ENCODE measurements around the gene CPAMD8.

Gene CPAMD8

DNA sequence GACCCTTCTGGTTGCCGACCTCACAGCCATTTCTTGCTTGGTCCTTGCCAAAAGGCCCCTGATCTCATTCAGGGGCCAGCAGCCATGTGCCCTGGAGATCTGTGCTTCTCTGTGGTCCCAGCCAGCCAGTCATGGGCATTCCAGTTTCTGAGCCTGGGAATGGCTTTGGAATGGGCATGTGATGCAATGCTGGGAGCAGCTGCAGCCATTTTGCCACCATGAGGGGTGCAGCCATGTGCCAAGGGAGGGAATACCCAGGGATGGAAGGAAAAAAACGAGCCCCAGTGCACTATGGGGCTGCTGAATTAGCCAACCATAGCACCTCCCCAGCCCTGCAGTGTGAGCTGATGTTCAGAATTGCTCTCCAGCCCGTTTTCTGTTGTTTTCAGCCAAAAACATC is 111.5 kb downstream of the CPAMD8 start:
- Histone ChIP-seq H3K36me3 (ENCODE audit: control insufficient read depth in 1 of 2, insufficient read depth in 2 of 2, low read length in 2 of 2) (no peaks in the 10 kb centered on the region), H3K9me3 (ENCODE audit: control insufficient read depth in 1 of 2, low read length in 2 of 2) (peaks cover 17 to 43% of the 10 kb centered on the region in 2 donors), H3K4me3 (ENCODE audit: low read depth in 1 of 2, low read length in 2 of 2) (peak overlapping the region in 1 of 2 donors; percentile 6), H3K27me3 (ENCODE audit: low read depth, low read length) (no peaks in the 10 kb centered on the region), H3K27ac (ENCODE audit: low read length) (no peak overlapping the region), H3K4me1 (ENCODE audit: control insufficient read depth in 1 of 2, insufficient read depth in 2 of 2, low read length in 2 of 2) (no peaks in the 10 kb centered on the region)

DNA sequence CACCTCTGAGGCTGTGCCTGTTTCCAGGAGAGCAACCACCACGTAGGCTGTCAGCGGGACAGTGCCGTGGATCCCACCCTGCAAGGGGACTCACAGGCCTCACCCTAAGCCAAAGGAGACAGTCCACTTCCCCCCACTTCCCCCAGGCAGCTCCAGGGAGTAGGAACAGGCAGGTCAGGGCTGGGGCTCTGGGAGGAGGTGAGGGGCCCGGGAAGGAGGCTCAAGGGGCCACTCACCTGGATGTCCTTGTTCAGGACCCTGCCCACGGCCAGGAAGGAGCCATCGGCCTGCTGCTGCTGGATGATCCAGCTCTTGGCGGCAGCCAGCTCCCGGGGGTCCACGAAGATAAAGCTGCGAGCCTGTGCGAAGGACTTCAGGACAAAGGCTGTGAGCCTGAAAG is 112.2 kb downstream of the CPAMD8 start:
- no peak overlapping the region for H3K27ac ChIP-seq (ENCODE audit: low read length)
- H3K27me3 ChIP-seq (ENCODE audit: low read depth, low read length), result no peaks in the 10 kb centered on the region
- H3K4me3 ChIP-seq (ENCODE audit: low read depth in 1 of 2, low read length in 2 of 2), result no peak overlapping the region
- H3K36me3 ChIP-seq (ENCODE audit: control insufficient read depth in 1 of 2, insufficient read depth in 2 of 2, low read length in 2 of 2), result no peaks in the 10 kb centered on the region
- H3K9me3 ChIP-seq (ENCODE audit: control insufficient read depth in 1 of 2, low read length in 2 of 2), result peaks cover 17 to 37% of the 10 kb centered on the region in 2 donors
- no peaks in the 10 kb centered on the region for H3K4me1 ChIP-seq (ENCODE audit: control insufficient read depth in 1 of 2, insufficient read depth in 2 of 2, low read length in 2 of 2)

DNA sequence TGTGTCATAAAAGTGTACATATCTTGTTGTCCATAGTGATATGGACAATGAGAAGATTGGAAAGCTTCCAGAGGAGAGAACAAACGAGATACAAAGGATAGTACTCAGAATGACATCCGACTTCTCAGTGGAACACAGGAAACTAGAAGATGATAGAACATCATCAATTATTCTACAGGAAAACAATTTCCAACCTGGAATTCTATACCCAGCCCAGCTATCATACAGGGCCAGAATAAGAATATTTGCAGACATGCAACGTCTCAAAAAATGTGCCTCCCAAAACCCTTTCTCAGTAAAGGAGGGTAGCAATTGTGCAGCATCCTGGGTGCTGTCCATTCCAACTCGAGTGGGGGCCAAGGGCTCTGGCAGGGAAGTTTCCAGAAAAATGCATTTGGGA is 113.8 kb downstream of the CPAMD8 start:
- no peak overlapping the region for H3K4me3 ChIP-seq (ENCODE audit: low read depth in 1 of 2, low read length in 2 of 2)
- no peaks in the 10 kb centered on the region for H3K36me3 ChIP-seq (ENCODE audit: control insufficient read depth in 1 of 2, insufficient read depth in 2 of 2, low read length in 2 of 2)
- H3K4me1 ChIP-seq (ENCODE audit: control insufficient read depth in 1 of 2, insufficient read depth in 2 of 2, low read length in 2 of 2), result no peaks in the 10 kb centered on the region
- H3K27me3 ChIP-seq (ENCODE audit: low read depth, low read length), result no peaks in the 10 kb centered on the region
- H3K27ac ChIP-seq (ENCODE audit: low read length), result no peak overlapping the region
- H3K9me3 ChIP-seq (ENCODE audit: control insufficient read depth in 1 of 2, low read length in 2 of 2), result peaks cover 17 to 34% of the 10 kb centered on the region in 2 donors

DNA sequence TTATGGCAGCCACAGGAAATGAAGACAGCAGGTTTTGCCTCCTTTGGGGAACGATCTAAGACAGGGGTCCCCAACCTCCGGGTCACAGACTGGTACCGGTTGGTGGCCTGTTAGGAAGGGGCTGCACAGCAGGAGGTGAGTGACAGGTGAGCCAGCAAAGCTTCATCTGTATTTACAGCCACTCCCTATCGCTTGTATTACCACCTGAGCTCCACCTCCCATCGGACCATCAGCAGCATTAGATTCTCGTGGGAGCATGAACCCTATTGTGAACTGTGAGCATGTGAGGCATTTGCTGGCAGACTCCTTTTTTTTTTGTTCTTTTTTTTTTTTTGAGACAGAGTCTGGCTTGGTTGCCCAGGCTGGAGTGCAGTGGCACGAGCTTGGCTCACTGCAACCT is 115.6 kb downstream of the CPAMD8 start:
- Histone ChIP-seq H3K9me3 (ENCODE audit: control insufficient read depth in 1 of 2, low read length in 2 of 2) (peaks cover 17 to 32% of the 10 kb centered on the region in 2 donors), H3K4me3 (ENCODE audit: low read depth in 1 of 2, low read length in 2 of 2) (no peak overlapping the region), H3K36me3 (ENCODE audit: control insufficient read depth in 1 of 2, insufficient read depth in 2 of 2, low read length in 2 of 2) (no peaks in the 10 kb centered on the region), H3K27me3 (ENCODE audit: low read depth, low read length) (no peaks in the 10 kb centered on the region), H3K4me1 (ENCODE audit: control insufficient read depth in 1 of 2, insufficient read depth in 2 of 2, low read length in 2 of 2) (no peaks in the 10 kb centered on the region), H3K27ac (ENCODE audit: low read length) (no peak overlapping the region)

DNA sequence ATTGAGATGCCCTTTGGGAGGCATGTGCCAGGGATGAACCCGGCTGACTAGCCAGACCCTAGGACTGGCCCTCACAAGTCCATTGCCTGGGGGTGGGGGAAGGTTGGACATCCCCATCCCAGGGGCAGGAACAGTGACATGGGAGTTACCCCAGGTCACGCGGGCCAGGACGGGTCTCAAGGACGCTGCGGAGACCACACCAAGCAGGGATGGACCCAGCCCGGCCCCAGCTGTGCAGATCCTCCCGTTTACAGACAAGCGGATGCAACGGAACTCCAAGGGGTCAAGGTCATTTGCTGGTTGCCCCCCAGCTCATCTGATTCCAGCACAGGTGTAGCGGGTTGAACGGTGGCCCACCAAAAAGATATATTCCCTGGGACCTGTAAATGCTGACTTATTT is 117.9 kb downstream of the CPAMD8 start:
- Histone ChIP-seq H3K27ac (ENCODE audit: low read length) (no peak overlapping the region), H3K9me3 (ENCODE audit: control insufficient read depth in 1 of 2, low read length in 2 of 2) (peaks cover 12 to 15% of the 10 kb centered on the region in 2 donors), H3K4me3 (ENCODE audit: low read depth in 1 of 2, low read length in 2 of 2) (no peak overlapping the region), H3K4me1 (ENCODE audit: control insufficient read depth in 1 of 2, insufficient read depth in 2 of 2, low read length in 2 of 2) (no peaks in the 10 kb centered on the region), H3K27me3 (ENCODE audit: low read depth, low read length) (no peaks in the 10 kb centered on the region), H3K36me3 (ENCODE audit: control insufficient read depth in 1 of 2, insufficient read depth in 2 of 2, low read length in 2 of 2) (no peaks in the 10 kb centered on the region)

DNA sequence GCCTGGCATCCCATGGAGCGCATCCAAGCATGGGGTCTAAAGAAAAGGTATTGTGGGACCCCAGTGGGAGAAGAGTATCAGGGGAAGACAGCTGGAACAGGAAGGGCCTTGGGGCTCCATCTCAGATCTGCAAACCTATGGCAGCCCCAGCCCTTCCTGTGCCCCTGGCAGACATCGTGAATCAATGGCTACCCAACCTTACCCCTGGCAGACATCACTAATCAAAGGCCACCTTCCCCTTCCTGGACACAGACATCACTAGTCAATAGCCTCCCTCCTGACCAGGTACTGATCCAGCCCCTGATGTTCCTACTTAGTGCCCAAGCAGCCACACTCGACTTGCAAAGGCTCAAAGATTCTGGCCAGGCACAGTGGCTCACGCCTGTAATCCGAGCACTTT is 122.0 kb downstream of the CPAMD8 start:
- no peaks in the 10 kb centered on the region for H3K4me1 ChIP-seq (ENCODE audit: control insufficient read depth in 1 of 2, insufficient read depth in 2 of 2, low read length in 2 of 2)
- H3K27me3 ChIP-seq (ENCODE audit: low read depth, low read length), result no peaks in the 10 kb centered on the region
- H3K36me3 ChIP-seq (ENCODE audit: control insufficient read depth in 1 of 2, insufficient read depth in 2 of 2, low read length in 2 of 2), result no peaks in the 10 kb centered on the region
- no peaks in the 10 kb centered on the region for H3K9me3 ChIP-seq (ENCODE audit: control insufficient read depth in 1 of 2, low read length in 2 of 2)
- H3K27ac ChIP-seq (ENCODE audit: low read length), result no peak overlapping the region
- no peak overlapping the region for H3K4me3 ChIP-seq (ENCODE audit: low read depth in 1 of 2, low read length in 2 of 2)

DNA sequence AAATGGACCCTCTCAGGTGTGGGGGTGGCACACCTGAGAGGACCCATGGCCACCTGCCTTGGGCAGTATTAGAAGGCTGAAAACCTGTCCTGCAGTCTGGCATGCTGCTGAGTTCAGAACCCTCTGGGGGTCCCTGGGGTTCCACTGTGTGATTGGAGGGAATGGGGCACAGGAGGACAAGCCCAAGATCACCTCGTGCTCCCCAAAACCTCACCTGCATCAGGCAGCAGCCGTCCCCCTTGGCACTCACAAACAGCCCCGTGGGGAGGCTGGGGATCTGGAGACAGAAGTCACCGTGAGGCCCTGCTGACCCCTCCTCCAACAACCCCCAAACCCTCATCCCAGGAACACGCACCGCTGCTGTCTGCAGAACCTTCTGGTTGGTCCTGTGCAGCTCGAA is 123.3 kb downstream of the CPAMD8 start:
- H3K4me1 ChIP-seq (ENCODE audit: control insufficient read depth in 1 of 2, insufficient read depth in 2 of 2, low read length in 2 of 2), result no peaks in the 10 kb centered on the region
- no peaks in the 10 kb centered on the region for H3K36me3 ChIP-seq (ENCODE audit: control insufficient read depth in 1 of 2, insufficient read depth in 2 of 2, low read length in 2 of 2)
- H3K27ac ChIP-seq (ENCODE audit: low read length), result no peak overlapping the region
- H3K9me3 ChIP-seq (ENCODE audit: control insufficient read depth in 1 of 2, low read length in 2 of 2), result no peaks in the 10 kb centered on the region
- no peaks in the 10 kb centered on the region for H3K27me3 ChIP-seq (ENCODE audit: low read depth, low read length)
- no peak overlapping the region for H3K4me3 ChIP-seq (ENCODE audit: low read depth in 1 of 2, low read length in 2 of 2)

DNA sequence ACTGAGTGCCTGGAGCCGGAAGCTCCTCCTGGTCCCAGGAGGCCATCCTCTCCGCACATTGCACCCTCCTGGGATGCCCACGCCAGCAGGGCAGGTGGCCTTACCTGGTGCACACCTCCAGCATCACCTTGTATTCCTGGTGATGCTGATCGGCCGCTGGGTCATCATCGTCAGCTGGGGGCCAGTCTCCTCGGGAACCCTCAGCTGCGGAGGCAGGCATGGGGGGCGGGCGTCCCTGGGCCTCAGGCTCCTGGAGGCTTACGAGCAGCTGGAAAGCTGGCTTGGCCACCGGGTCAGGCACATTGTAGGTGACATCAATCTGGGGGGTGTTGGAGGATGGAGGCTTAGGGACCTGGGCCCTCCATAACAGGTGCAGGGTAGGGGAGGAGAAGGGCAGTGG is 124.1 kb downstream of the CPAMD8 start:
- H3K4me3 ChIP-seq (ENCODE audit: low read depth in 1 of 2, low read length in 2 of 2), result no peak overlapping the region
- H3K36me3 ChIP-seq (ENCODE audit: control insufficient read depth in 1 of 2, insufficient read depth in 2 of 2, low read length in 2 of 2), result no peaks in the 10 kb centered on the region
- H3K9me3 ChIP-seq (ENCODE audit: control insufficient read depth in 1 of 2, low read length in 2 of 2), result no peaks in the 10 kb centered on the region
- H3K27ac ChIP-seq (ENCODE audit: low read length), result no peak overlapping the region
- H3K4me1 ChIP-seq (ENCODE audit: control insufficient read depth in 1 of 2, insufficient read depth in 2 of 2, low read length in 2 of 2), result no peaks in the 10 kb centered on the region
- no peaks in the 10 kb centered on the region for H3K27me3 ChIP-seq (ENCODE audit: low read depth, low read length)

DNA sequence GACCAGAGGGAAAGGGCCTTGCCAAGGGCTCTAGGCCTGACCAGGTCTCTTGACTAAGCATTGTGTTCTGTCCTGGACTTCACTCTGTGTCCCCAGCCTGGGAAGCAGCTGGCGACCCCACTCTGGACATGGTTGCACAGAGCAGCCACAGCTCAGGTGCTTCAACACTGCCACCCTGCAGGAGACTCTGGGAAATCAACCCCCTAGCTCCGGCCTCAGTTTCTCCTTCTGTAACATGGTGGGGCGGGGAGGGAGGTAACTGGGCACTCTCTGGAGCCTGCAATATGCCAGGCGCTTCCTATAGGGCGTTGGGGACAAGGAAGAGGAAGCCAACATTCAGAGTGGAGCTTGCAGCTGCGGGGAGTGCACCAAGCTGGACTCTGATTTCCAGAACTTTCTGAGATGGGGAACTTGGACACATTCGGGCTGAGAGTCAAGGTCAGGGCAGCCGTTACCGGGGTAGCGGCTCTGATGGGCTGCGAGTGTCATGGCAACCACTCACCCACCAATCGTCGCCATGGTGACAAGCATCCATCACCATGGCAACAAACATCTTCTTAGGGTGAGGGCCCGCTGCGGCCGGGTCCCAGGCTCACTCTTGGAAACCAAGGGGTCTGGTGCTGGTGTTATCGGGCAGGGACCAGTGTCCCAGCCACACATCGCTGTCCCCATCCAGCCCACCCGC is 125.0 kb downstream of the CPAMD8 start:
- Histone ChIP-seq H3K27ac (ENCODE audit: low read length) (no peak overlapping the region), H3K27me3 (ENCODE audit: low read depth, low read length) (no peaks in the 10 kb centered on the region), H3K4me1 (ENCODE audit: control insufficient read depth in 1 of 2, insufficient read depth in 2 of 2, low read length in 2 of 2) (no peaks in the 10 kb centered on the region), H3K9me3 (ENCODE audit: control insufficient read depth in 1 of 2, low read length in 2 of 2) (no peaks in the 10 kb centered on the region), H3K4me3 (ENCODE audit: low read depth in 1 of 2, low read length in 2 of 2) (no peak overlapping the region), H3K36me3 (ENCODE audit: control insufficient read depth in 1 of 2, insufficient read depth in 2 of 2, low read length in 2 of 2) (no peaks in the 10 kb centered on the region)

DNA sequence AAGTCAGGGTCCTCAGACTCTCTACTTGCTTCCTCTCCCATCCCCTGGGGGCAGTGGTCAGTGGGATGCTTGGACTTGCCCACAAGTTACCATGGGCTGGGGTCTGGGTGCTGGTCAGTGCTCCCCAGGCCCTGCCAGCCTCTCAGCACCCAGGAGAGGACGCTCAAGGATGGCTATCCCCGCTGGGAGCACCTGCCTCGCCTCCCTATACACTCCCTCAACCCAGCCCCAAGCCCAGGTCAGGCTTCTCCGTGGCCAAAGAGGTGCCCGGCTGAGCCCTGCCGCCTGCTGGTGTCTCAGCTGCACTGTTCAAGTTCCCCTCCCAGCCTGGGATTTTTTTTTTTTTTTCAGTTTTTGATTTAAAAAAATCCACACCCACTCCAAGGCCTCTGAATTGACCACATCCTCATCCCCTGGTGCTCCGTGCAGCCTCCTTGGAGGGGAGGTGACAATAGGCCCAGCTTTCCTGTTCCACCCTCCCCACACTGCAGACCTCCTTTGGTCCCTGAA is 127.0 kb downstream of the CPAMD8 start:
- H3K36me3 ChIP-seq (ENCODE audit: control insufficient read depth in 1 of 2, insufficient read depth in 2 of 2, low read length in 2 of 2), result no peaks in the 10 kb centered on the region
- no peaks in the 10 kb centered on the region for H3K9me3 ChIP-seq (ENCODE audit: control insufficient read depth in 1 of 2, low read length in 2 of 2)
- H3K27ac ChIP-seq (ENCODE audit: low read length), result no peak overlapping the region
- no peak overlapping the region for H3K4me3 ChIP-seq (ENCODE audit: low read depth in 1 of 2, low read length in 2 of 2)
- H3K4me1 ChIP-seq (ENCODE audit: control insufficient read depth in 1 of 2, insufficient read depth in 2 of 2, low read length in 2 of 2), result peaks cover 0 to 6% of the 10 kb centered on the region in 2 donors
- H3K27me3 ChIP-seq (ENCODE audit: low read depth, low read length), result no peaks in the 10 kb centered on the region

DNA sequence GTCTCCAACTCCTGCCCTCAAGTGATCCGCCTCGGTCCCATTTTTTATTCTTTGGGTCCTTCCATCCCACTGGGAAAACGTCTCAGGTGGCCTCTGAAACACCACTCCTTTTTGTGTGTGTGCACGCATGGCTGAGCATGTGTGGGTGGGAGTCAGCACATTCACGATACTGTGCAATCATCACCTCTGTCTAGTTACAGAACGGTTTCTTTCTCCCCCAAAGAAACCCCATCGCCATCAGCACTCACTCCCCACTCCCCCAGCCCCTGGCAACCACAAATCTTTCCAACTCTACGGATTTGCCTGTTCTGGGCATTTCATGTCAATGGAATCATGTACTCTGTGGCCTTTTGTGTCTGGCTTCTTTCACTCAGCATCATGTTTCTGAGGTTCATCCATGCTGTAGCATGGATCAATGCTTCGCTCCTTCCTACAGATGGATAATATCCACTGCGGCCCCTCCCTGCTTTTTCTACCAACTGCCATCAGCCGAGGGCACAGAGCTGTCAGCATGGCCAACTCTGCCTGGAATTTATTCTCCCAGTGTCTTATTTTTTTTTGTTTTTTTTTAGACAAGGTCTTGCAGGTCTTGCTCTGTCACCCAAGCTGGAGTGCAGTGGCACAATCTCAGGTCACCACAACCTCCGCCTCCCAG is 128.1 kb downstream of the CPAMD8 start:
- Histone ChIP-seq H3K4me1 (ENCODE audit: control insufficient read depth in 1 of 2, insufficient read depth in 2 of 2, low read length in 2 of 2) (peaks cover 0 to 6% of the 10 kb centered on the region in 2 donors), H3K27ac (ENCODE audit: low read length) (no peak overlapping the region), H3K27me3 (ENCODE audit: low read depth, low read length) (no peaks in the 10 kb centered on the region), H3K36me3 (ENCODE audit: control insufficient read depth in 1 of 2, insufficient read depth in 2 of 2, low read length in 2 of 2) (no peaks in the 10 kb centered on the region), H3K4me3 (ENCODE audit: low read depth in 1 of 2, low read length in 2 of 2) (no peak overlapping the region), H3K9me3 (ENCODE audit: control insufficient read depth in 1 of 2, low read length in 2 of 2) (no peaks in the 10 kb centered on the region)

DNA sequence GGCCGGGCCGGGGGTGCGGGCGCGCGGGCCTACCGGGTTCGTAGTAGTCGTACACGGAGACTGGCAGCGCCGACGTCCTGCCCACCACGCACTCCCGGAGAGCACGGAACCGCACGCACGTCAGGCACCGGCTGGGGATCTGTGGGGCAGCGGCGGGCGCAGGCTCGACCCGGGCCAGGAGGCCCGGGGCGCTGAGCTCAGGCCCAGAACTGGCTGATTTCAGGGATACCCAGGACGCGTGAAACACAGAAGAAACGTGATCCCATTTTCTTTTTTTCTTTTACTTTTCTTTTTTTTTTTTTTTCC is 128.8 kb downstream of the CPAMD8 start:
- H3K4me1 ChIP-seq (ENCODE audit: control insufficient read depth in 1 of 2, insufficient read depth in 2 of 2, low read length in 2 of 2), result peaks cover 0 to 6% of the 10 kb centered on the region in 2 donors
- H3K9me3 ChIP-seq (ENCODE audit: control insufficient read depth in 1 of 2, low read length in 2 of 2), result no peaks in the 10 kb centered on the region
- no peak overlapping the region for H3K27ac ChIP-seq (ENCODE audit: low read length)
- peak overlapping the region in 1 of 2 donors; percentile 75 for H3K4me3 ChIP-seq (ENCODE audit: low read depth in 1 of 2, low read length in 2 of 2)
- no peaks in the 10 kb centered on the region for H3K27me3 ChIP-seq (ENCODE audit: low read depth, low read length)
- no peaks in the 10 kb centered on the region for H3K36me3 ChIP-seq (ENCODE audit: control insufficient read depth in 1 of 2, insufficient read depth in 2 of 2, low read length in 2 of 2)
